Suprapubic skin (tissue), 3 donors: ENCODE results near the gene KL.

ENCODE experiments used
- POLR2AphosphoS5 ChIP-seq, 3 donors: sonication (generic); formaldehyde crosslinking; IDR thresholded peaks; one replicate each; pipeline ENCODE4 v1.6.1; 2017; ENCODE audit warnings: antibody characterized with exemption in 3 of 3
- TF ChIP-seq, protein P1 (sequence below), 2 donors: fragments of 200-600 bp in 1 of 2; fragments of 450-650 bp in 1 of 2; sonication (generic) in 1 of 2; IDR thresholded peaks; one replicate each; pipeline ENCODE4 v1.5.1; 2016 to 2019; ENCODE audit warnings: antibody characterized with exemption in 2 of 2, mild to moderate bottlenecking in 1 of 2, moderate library complexity in 1 of 2

DNA sequence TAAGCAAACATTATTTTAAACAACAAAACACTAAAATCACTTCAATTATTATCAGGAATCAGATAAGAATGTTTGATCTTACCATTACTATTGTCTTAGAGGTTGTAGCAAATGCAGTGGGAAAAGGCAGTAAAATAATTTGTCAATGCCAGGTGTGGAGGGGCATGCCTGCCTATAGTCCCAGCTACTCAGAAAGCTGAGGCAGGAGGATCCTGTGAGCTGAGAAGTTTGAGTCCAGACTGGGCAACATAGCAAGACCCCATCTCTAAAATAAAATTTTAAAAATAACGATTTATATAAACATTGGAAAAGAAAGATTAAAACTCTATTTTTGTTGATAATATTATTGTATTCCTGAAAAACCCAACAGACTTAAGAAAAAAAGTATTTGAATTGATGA is 66.8 kb downstream of the KL start:
- TF ChIP-seq, protein P1, sequence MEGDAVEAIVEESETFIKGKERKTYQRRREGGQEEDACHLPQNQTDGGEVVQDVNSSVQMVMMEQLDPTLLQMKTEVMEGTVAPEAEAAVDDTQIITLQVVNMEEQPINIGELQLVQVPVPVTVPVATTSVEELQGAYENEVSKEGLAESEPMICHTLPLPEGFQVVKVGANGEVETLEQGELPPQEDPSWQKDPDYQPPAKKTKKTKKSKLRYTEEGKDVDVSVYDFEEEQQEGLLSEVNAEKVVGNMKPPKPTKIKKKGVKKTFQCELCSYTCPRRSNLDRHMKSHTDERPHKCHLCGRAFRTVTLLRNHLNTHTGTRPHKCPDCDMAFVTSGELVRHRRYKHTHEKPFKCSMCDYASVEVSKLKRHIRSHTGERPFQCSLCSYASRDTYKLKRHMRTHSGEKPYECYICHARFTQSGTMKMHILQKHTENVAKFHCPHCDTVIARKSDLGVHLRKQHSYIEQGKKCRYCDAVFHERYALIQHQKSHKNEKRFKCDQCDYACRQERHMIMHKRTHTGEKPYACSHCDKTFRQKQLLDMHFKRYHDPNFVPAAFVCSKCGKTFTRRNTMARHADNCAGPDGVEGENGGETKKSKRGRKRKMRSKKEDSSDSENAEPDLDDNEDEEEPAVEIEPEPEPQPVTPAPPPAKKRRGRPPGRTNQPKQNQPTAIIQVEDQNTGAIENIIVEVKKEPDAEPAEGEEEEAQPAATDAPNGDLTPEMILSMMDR (IDR thresholded peaks at IDR 0.05) = no peak
- no peak for TF ChIP-seq POLR2AphosphoS5 (IDR thresholded peaks at IDR 0.05)
